GM12878 (cell line): ENCODE measurements around the gene ERVMER34-1. TPM values are rescaled to one million over a fixed set of nuclear protein-coding genes. Genes with fewer than 3 reads are reported as not detected.

Experiments used
- ATAC-seq: fragments of 200-7000 bp; cut with Tn5 transposase; 3 replicates; pipeline ENCODE4 v1.9.1; 2020; ENCODE audit warnings: mild to moderate bottlenecking, moderate library complexity
- BruUV-seq: library from RNA; stranded (reverse); fragments of 400-500 nt; replicated peaks from 2 replicates; lab custom pipeline; 2021; lab: Mats Ljungman, UMichigan
- CTCF ChIA-PET: fragments of 300-600 bp; sonication (Branson Sonifier 250); formaldehyde crosslinking; extraction: SDS; loops from one replicate; lab custom pipeline; 2021; ENCODE audit warnings: inconsistent platforms; lab: Yijun Ruan, JAX
- POLR2A ChIA-PET: fragments of 350-600 bp; formaldehyde crosslinking; extraction: SDS; loops from one replicate; lab custom pipeline; 2021; ENCODE audit warnings: inconsistent platforms; lab: Charles Lee
- RAD21 ChIA-PET: fragments of 300-600 bp; sonication (Branson Sonifier 250); formaldehyde crosslinking; loops from one replicate; lab custom pipeline; 2023; ENCODE audit warnings: antibody characterized with exemption; ENCODE audit not compliant: unreplicated experiment; lab: Charles Lee
- SMC1A ChIA-PET: fragments of 300-600 bp; sonication (Branson Sonifier 250); formaldehyde crosslinking; loops from one replicate; lab custom pipeline; 2023; ENCODE audit not compliant: unreplicated experiment, uncharacterized antibody; lab: Charles Lee
- DNase-seq: peaks from one replicate; pipeline ENCODE4 v3.0.0-alpha.2; 2011; ENCODE audit warnings: low read depth, low spot score
- FAIRE-seq: peaks from 3 replicates; lab custom pipeline; 2011; peaks lifted over from hg19 to GRCh38; lab: Jason Lieb, UNC
- H2AFZ ChIP-seq: 2 replicates; pipeline ENCODE4 v1.6.0; 2011; ENCODE audit warnings: low read depth, low read length, control low read depth; ENCODE audit not compliant: control insufficient read depth
- H3K27ac ChIP-seq: 2 replicates; pipeline ENCODE4 v1.5.1; 2011; ENCODE audit warnings: control low read depth; ENCODE audit not compliant: control insufficient read depth, insufficient read depth
- H3K27me3 ChIP-seq, 2 experiments: replicated peaks in 1 of 2; 2 replicates each; pipeline versions ENCODE4 v1.6.0 to v1.6.1; 2011; ENCODE audit warnings: low read length in 1 of 2; ENCODE audit not compliant: control insufficient read depth in 2 of 2, insufficient read depth in 2 of 2
- H3K36me3 ChIP-seq, 2 experiments: 2 replicates each; pipeline ENCODE4 v1.5.1; 2011; ENCODE audit warnings: low read length in 1 of 2; ENCODE audit not compliant: control insufficient read depth in 2 of 2, insufficient read depth in 2 of 2
- H3K4me1 ChIP-seq: 2 replicates; pipeline ENCODE4 v1.6.1; 2011; ENCODE audit warnings: mild to moderate bottlenecking, low read length, moderate library complexity, mixed read lengths; ENCODE audit not compliant: control insufficient read depth, insufficient read depth
- H3K4me2 ChIP-seq: 2 replicates; pipeline ENCODE4 v1.6.0; 2011; ENCODE audit warnings: control low read depth; ENCODE audit not compliant: control insufficient read depth, insufficient read depth
- H3K4me3 ChIP-seq: fragments of 200-600 bp; sonication (generic); 2 replicates; pipeline ENCODE4 v1.5.1; 2016
- H3K79me2 ChIP-seq: 2 replicates; pipeline ENCODE4 v1.6.0; 2011; ENCODE audit warnings: low read length; ENCODE audit not compliant: control insufficient read depth, insufficient read depth
- H3K9ac ChIP-seq: 2 replicates; pipeline ENCODE4 v1.8.0; 2011; ENCODE audit warnings: low read length, control low read depth, mixed read lengths; ENCODE audit not compliant: control insufficient read depth, insufficient read depth
- H3K9me3 ChIP-seq: replicated peaks from 3 replicates; pipeline ENCODE4 v1.5.1; 2011; ENCODE audit warnings: mild to moderate bottlenecking, low read length; ENCODE audit not compliant: control insufficient read depth, insufficient read depth
- H4K20me1 ChIP-seq: 2 replicates; pipeline ENCODE4 v1.6.0; 2011; ENCODE audit not compliant: control insufficient read depth, insufficient read depth
- CBFB ChIP-seq: IDR thresholded peaks from 2 replicates; pipeline ENCODE4 v1.6.1; 2016; ENCODE audit warnings: antibody characterized with exemption, low read depth
- CBX5 ChIP-seq: sonication (generic); IDR thresholded peaks from 2 replicates; pipeline ENCODE4 v1.6.1; 2016; ENCODE audit warnings: low read depth, moderate library complexity, mild to moderate bottlenecking, inconsistent platforms
- MEF2A ChIP-seq: IDR thresholded peaks from 2 replicates; pipeline ENCODE4 v1.6.1; 2011; ENCODE audit warnings: low read depth, mild to moderate bottlenecking, low read length, moderate library complexity; ENCODE audit not compliant: insufficient read depth
- MTA2 ChIP-seq: fragments of 450-650 bp; IDR thresholded peaks from 2 replicates; pipeline ENCODE4 v1.6.1; 2016; ENCODE audit warnings: low read depth, mild to moderate bottlenecking, moderate library complexity
- PBX3 ChIP-seq: IDR thresholded peaks from 2 replicates; pipeline ENCODE4 v1.6.1; 2011; ENCODE audit warnings: mild to moderate bottlenecking, low read depth, low read length, moderate library complexity; ENCODE audit not compliant: insufficient replicate concordance
- PKNOX1 ChIP-seq: fragments of 450-650 bp; IDR thresholded peaks from 2 replicates; pipeline ENCODE4 v1.6.1; 2016; ENCODE audit warnings: mild to moderate bottlenecking
- ZBTB4 ChIP-seq: fragments of 450-650 bp; formaldehyde crosslinking; IDR thresholded peaks from 2 replicates; pipeline ENCODE4 v1.4.0; 2022; ENCODE audit warnings: mild to moderate bottlenecking, moderate library complexity
- ZZZ3 ChIP-seq: IDR thresholded peaks from 2 replicates; pipeline ENCODE4 v1.6.1; 2011; ENCODE audit warnings: low read depth; ENCODE audit not compliant: control insufficient read depth, insufficient read length
- WGBS: methylation state at CpG from one replicate; pipeline ENCODE4 v1.1.6; 2016; ENCODE audit warnings: low lambda C conversion rate; ENCODE audit not compliant: insufficient replicate concordance, insufficient coverage; ENCODE audit errors: missing lambda C conversion rate; 5-methylcytosine and 5-hydroxymethylcytosine counted together
- in situ Hi-C: fragments of 300-500 bp; cut with MboI; formaldehyde crosslinking; loops from 9 replicates; pipeline ENCODE4 v1.14.3; 2018; ENCODE audit warnings: mixed read lengths
- intact Hi-C: fragments of 100-400 bp; cut with micrococcal nuclease; formaldehyde crosslinking; loops from one replicate; pipeline ENCODE4 v1.14.2; 2022; ENCODE audit not compliant: unreplicated experiment
- polyA plus RNA-seq, 11 experiments: library from polyadenylated mRNA; depleted of rRNA in 4 of 11; unstranded in 6 of 11; stranded (reverse) in 5 of 11; fragments of >200 nt; fragmentation: Nextera tagmentation in 4 of 11; fragmentation: Illumina TruSeq in 1 of 11; extraction: Ambion mirVana in 4 of 11; extraction: Trizol in 1 of 11; gene quantifications; 1 replicate in 1 of 11; 2 replicates in 10 of 11; pipeline versions ENCODE4 v1.2.1 to v1.2.3, GENCODE V29; 2011 to 2016; ENCODE audit warnings: inconsistent platforms in 2 of 11, missing spikeins in 2 of 11, low read depth in 1 of 11
- total RNA-seq, 4 experiments: library from RNA; depleted of rRNA in 3 of 4; stranded (reverse); fragments of >200 nt in 3 of 4; fragmentation: Illumina TruSeq in 1 of 4; extraction: Trizol in 1 of 4; gene quantifications; 2 replicates each; pipeline versions ENCODE4 v1.2.1 to v1.2.3, GENCODE V29; 2013 to 2021

ERVMER34-1 gene
- total and polyA plus RNA-seq, 10 of the 15 experiments (the other 5 are each of a cell fraction or from before 2014, with no cell fraction given): not detected

- ChIA-PET CTCF (no interaction called here), RAD21 (no interaction called here), SMC1A (no interaction called here), POLR2A (no interaction called here)
- no peaks in the 10 kb centered on the region for H3K27me3 ChIP-seq
- no peaks in the 10 kb centered on the region for H3K4me1 ChIP-seq
- no TSS peak for BruUV-seq
- TF ChIP-seq MEF2A (no peak), CBFB (no peak), PBX3 (no peak)
- no peak overlapping the region for H3K4me3 ChIP-seq
- no peak for ATAC-seq
- no peaks in the 10 kb centered on the region for H3K79me2 ChIP-seq
- in situ Hi-C loops: no loop called here
- no peak overlapping the region for H2AFZ ChIP-seq
- DNase-seq: no peak
- no peaks in the 10 kb centered on the region for H3K36me3 ChIP-seq
- H3K4me2 ChIP-seq: no peak overlapping the region
- no peaks in the 10 kb centered on the region for H3K9me3 ChIP-seq
- H3K9ac ChIP-seq: no peak overlapping the region
- no peaks in the 10 kb centered on the region for H4K20me1 ChIP-seq
- intact Hi-C loops: loop anchor here (10.0 kb wide), 1 partner anchor 255 kb away; no protein-coding TSS in a partner anchor
- FAIRE-seq: no peak
- H3K27ac ChIP-seq: no peak overlapping the region
Measured at GRCh38 chr4:52729586-52729985, 21.6 kb downstream of the ERVMER34-1 start.

GRCh38 chr4:52728691-52729240 is 22.5 kb downstream of the ERVMER34-1 start:
- H3K79me2 ChIP-seq: no peaks in the 10 kb centered on the region
- no peaks in the 10 kb centered on the region for H3K9me3 ChIP-seq
- no peak overlapping the region for H3K4me3 ChIP-seq
- no peak overlapping the region for H3K9ac ChIP-seq
- H3K4me1 ChIP-seq: no peaks in the 10 kb centered on the region
- intact Hi-C loops: loop anchor here (10.0 kb wide), 1 partner anchor 256 kb away; no protein-coding TSS in a partner anchor
- ATAC-seq (no peak), DNase-seq (no peak), FAIRE-seq (no peak)
- no peak overlapping the region for H3K4me2 ChIP-seq
- ChIA-PET SMC1A (no interaction called here), RAD21 (no interaction called here), POLR2A (no interaction called here), CTCF (no interaction called here)
- in situ Hi-C loops: no loop called here
- H3K27ac ChIP-seq: no peak overlapping the region
- no TSS peak for BruUV-seq
- H3K27me3 ChIP-seq: no peaks in the 10 kb centered on the region
- H3K36me3 ChIP-seq: no peaks in the 10 kb centered on the region
- WGBS: 30% methylated on average over 2 of the region's 2 CpGs
- no peak overlapping the region for H2AFZ ChIP-seq
- no peaks in the 10 kb centered on the region for H4K20me1 ChIP-seq
- TF ChIP-seq MTA2 (no peak), CBX5 (no peak), ZBTB4 (CRISPR knock-in tag) (no peak), PKNOX1 (no peak), ZZZ3 (no peak)
